Parathyroid adenoma (tissue), 2 donors: ENCODE data around the gene OR4D2.

Experiments used
- H2AFZ ChIP-seq: fragments of 300-600 bp; sonication (generic); one replicate; pipeline ENCODE4 v1.7.0; 2017; ENCODE audit warnings: antibody characterized with exemption, mild to moderate bottlenecking
- H3K27ac ChIP-seq: fragments of 300-600 bp; sonication (generic); one replicate; pipeline ENCODE4 v1.7.0; 2017
- H3K27me3 ChIP-seq: fragments of 300-600 bp; sonication (generic); one replicate; pipeline ENCODE4 v1.7.0; 2017; ENCODE audit warnings: low read length; ENCODE audit not compliant: control insufficient read depth, insufficient read depth
- H3K36me3 ChIP-seq: fragments of 300-600 bp; sonication (generic); one replicate; pipeline ENCODE4 v1.7.0; 2017; ENCODE audit warnings: low read length; ENCODE audit not compliant: control insufficient read depth, insufficient read depth
- H3K4me1 ChIP-seq: fragments of 300-600 bp; sonication (generic); one replicate; pipeline ENCODE4 v1.7.0; 2017; ENCODE audit warnings: control low read depth
- H3K4me2 ChIP-seq: fragments of 300-600 bp; sonication (generic); one replicate; pipeline ENCODE4 v1.7.0; 2017; ENCODE audit warnings: low read length
- H3K4me3 ChIP-seq: fragments of 300-600 bp; sonication (generic); one replicate; pipeline ENCODE4 v1.7.0; 2017; ENCODE audit warnings: low read depth, low read length
- H3K79me2 ChIP-seq: fragments of 300-600 bp; sonication (generic); one replicate; pipeline ENCODE4 v1.7.0; 2017; ENCODE audit warnings: control low read depth
- H3K9ac ChIP-seq: fragments of 300-600 bp; sonication (generic); one replicate; pipeline ENCODE4 v1.7.0; 2017; ENCODE audit warnings: mild to moderate bottlenecking
- H3K9me3 ChIP-seq: fragments of 300-600 bp; sonication (generic); one replicate; pipeline ENCODE4 v1.7.0; 2017; ENCODE audit warnings: low read length; ENCODE audit not compliant: control insufficient read depth
- TF ChIP-seq, protein P1 (sequence below): fragments of 300-600 bp; sonication (generic); IDR thresholded peaks from one replicate; pipeline ENCODE4 v1.7.0; 2017; ENCODE audit warnings: antibody characterized with exemption, mild to moderate bottlenecking
- donor health status: primary hyperparathyroidism.

The OR4D2 gene

GRCh38 chr17:58183514-58183913, 16.7 kb downstream of the OR4D2 start:
- Histone ChIP-seq H3K4me3 (no peak overlapping the region), H3K79me2 (no peaks in the 10 kb centered on the region), H3K9me3 (no peaks in the 10 kb centered on the region), H3K36me3 (no peaks in the 10 kb centered on the region), H2AFZ (no peak overlapping the region), H3K27me3 (no peaks in the 10 kb centered on the region), H3K4me2 (no peak overlapping the region), H3K4me1 (no peaks in the 10 kb centered on the region), H3K9ac (no peak overlapping the region), H3K27ac (no peak overlapping the region)
- TF ChIP-seq, protein P1, sequence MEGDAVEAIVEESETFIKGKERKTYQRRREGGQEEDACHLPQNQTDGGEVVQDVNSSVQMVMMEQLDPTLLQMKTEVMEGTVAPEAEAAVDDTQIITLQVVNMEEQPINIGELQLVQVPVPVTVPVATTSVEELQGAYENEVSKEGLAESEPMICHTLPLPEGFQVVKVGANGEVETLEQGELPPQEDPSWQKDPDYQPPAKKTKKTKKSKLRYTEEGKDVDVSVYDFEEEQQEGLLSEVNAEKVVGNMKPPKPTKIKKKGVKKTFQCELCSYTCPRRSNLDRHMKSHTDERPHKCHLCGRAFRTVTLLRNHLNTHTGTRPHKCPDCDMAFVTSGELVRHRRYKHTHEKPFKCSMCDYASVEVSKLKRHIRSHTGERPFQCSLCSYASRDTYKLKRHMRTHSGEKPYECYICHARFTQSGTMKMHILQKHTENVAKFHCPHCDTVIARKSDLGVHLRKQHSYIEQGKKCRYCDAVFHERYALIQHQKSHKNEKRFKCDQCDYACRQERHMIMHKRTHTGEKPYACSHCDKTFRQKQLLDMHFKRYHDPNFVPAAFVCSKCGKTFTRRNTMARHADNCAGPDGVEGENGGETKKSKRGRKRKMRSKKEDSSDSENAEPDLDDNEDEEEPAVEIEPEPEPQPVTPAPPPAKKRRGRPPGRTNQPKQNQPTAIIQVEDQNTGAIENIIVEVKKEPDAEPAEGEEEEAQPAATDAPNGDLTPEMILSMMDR: no peak

GRCh38 chr17:58184308-58184985, 17.7 kb downstream of the OR4D2 start:
- H3K9me3 ChIP-seq: no peaks in the 10 kb centered on the region
- no peak overlapping the region for H3K9ac ChIP-seq
- TF ChIP-seq, protein P1: no peak
- H3K79me2 ChIP-seq: no peaks in the 10 kb centered on the region
- no peaks in the 10 kb centered on the region for H3K4me1 ChIP-seq
- no peaks in the 10 kb centered on the region for H3K36me3 ChIP-seq
- H3K4me3 ChIP-seq: no peak overlapping the region
- H2AFZ ChIP-seq: no peak overlapping the region
- H3K27me3 ChIP-seq: no peaks in the 10 kb centered on the region
- H3K4me2 ChIP-seq: no peak overlapping the region
- no peak overlapping the region for H3K27ac ChIP-seq

DNA sequence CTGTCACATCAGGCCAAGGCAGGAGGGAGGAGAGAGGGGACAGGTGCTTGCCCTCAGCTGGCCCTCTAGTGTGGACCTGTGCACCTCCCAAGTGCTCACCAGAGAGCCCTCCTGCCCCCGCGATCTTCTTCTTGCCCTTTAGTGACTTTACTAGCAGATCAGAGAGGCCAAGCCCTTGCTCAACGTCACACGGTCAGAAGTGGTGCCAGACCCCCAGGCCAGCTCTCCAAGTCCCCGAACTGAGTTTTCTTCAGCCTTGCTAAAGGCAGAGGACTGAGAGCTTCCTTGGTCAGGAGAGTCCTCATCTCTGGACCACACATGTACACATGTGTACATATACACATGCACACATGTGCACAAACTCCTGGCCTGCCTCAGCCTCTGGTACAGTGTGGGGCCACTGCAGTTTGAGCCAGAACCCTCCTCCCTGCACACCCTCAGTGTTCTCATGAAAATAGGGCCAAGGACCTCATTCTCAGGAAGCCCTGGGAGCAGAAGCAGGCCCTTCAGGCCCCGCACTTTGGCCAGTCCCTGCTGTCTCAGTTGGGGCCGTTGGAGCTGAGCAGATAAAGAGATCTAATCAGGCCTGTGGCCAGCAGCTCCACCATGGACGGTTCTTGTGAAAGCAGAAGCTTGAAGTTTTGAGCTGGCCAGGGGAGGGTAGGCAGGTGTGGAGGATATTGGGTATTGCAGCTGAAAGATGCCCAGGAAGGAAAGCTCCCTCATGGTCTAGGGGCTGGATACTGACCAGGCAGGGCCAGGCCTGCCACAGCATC, 18.4 kb downstream of the OR4D2 start:
- TF ChIP-seq, protein P1: no peak
- H3K9ac ChIP-seq: no peak overlapping the region
- no peaks in the 10 kb centered on the region for H3K27me3 ChIP-seq
- H3K36me3 ChIP-seq: no peaks in the 10 kb centered on the region
- no peak overlapping the region for H3K27ac ChIP-seq
- no peaks in the 10 kb centered on the region for H3K79me2 ChIP-seq
- no peaks in the 10 kb centered on the region for H3K4me1 ChIP-seq
- no peak overlapping the region for H3K4me3 ChIP-seq
- no peak overlapping the region for H3K4me2 ChIP-seq
- peak overlapping the region; percentile 38 for H2AFZ ChIP-seq
- H3K9me3 ChIP-seq: no peaks in the 10 kb centered on the region

- Histone ChIP-seq H3K36me3 (no peaks in the 10 kb centered on the region), H3K4me2 (no peak overlapping the region), H3K27me3 (no peaks in the 10 kb centered on the region), H3K9ac (no peak overlapping the region), H3K79me2 (no peaks in the 10 kb centered on the region), H3K27ac (no peak overlapping the region), H2AFZ (no peak overlapping the region), H3K4me3 (no peak overlapping the region), H3K4me1 (no peaks in the 10 kb centered on the region), H3K9me3 (no peaks in the 10 kb centered on the region)
- TF ChIP-seq, protein P1: no peak
Observed at GRCh38 chr17:58186591-58186990, 19.8 kb downstream of the OR4D2 start.
